ENCODE results near the gene TMUB2.

TMUB2 gene

DNA sequence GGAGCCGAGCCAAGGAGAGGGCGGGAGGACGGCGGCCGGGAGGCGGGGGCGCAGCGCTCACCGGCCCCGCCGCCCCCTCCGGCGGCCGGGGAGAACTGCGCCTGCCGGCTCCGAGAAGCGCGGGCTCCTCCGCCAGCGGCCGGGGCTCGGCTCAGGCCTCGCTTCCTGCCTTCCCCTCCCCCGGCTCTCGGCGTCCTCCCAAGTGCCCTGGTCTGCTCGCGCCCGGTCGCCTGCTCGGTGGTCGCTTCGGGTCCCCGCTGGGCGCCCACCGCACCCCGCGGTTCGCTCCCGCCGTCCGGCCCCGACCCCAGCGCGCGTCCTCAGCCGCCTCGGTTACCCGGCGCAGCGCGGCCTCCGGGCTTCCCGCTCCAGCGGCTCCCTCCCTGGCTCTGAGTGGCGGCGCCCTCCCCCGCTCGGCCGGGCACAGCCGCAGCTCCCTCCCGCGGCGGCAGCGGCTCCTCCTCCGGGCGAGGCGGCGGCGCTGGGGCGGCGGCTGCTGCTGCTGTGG, 32.4 kb downstream of the TMUB2 start:
- Histone ChIP-seq H3K4me3 (ENCODE audit: low read length in 2 of 2) (peak overlapping the region; percentile 69 to 78), H3K4me1 (ENCODE audit: control insufficient read depth in 2 of 2, insufficient read depth in 2 of 2, low read length in 2 of 2) (peaks cover 32 to 44% of the 10 kb centered on the region in 2 donors), H3K27ac (ENCODE audit: low read depth in 2 of 2, low read length in 2 of 2) (peak overlapping the region; percentile 96 to 97), H3K9ac (ENCODE audit: low read depth in 1 of 2, low read length in 2 of 2) (peak overlapping the region; percentile 75 to 94), H3K36me3 (ENCODE audit: control insufficient read depth in 2 of 2, insufficient read depth in 2 of 2, low read length in 2 of 2) (peaks cover 31 to 32% of the 10 kb centered on the region in 2 donors), H3K27me3 (ENCODE audit: control insufficient read depth in 2 of 2, insufficient read depth in 2 of 2, low read length in 2 of 2) (no peaks in the 10 kb centered on the region), H3K9me3 (ENCODE audit: control insufficient read depth in 2 of 2, low read length in 2 of 2) (no peaks in the 10 kb centered on the region)

DNA sequence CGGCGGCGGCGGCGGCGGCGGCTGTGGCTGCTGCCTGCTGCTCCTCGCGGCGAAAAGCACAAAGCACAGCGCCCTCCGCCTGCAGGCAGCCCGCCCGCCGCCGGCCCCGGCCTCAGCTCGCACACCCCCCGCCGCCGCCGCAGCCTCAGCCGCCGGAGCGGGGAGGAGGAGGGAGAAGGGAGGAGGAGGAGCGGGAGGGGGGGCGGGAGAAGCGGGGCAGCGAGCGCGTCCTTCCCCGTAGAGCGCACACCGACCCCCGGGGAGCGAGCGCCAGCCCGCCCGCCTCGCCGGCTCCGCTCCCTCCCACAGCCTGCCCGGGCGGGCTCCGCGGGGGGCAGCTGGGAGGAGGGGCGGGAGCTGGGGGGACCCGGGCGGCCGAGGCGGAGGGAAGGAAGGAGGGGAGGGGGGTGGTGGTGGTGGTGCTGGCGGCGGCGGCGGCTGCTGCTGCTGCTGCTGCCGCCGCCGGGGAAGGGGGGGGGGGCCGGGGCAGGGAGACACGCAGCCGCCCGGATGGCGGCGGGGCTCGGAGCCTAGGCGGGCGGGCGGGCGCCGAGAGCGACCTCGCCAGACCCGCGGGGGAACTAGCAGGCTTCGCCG, 32.9 kb downstream of the TMUB2 start, which contains the start of gene UBTF:
Gene UBTF (minus strand): TSS at position 60 of the 597 bp plus-strand sequence. CDS start 1,446 bp downstream, outside the sequence.
- peak within 1 kb of the TSS; percentile 86 to 95 for H3K9ac ChIP-seq (ENCODE audit: low read depth in 1 of 2, low read length in 2 of 2)
- H3K27me3 ChIP-seq (ENCODE audit: control insufficient read depth in 2 of 2, insufficient read depth in 2 of 2, low read length in 2 of 2): no peaks in the 10 kb centered on the region
- no peaks in the 10 kb centered on the region for H3K9me3 ChIP-seq (ENCODE audit: control insufficient read depth in 2 of 2, low read length in 2 of 2)
- peak within 1 kb of the TSS; percentile 78 to 81 for H3K4me3 ChIP-seq (ENCODE audit: low read length in 2 of 2)
- peaks cover 25 to 26% of the 10 kb centered on the region in 2 donors for H3K36me3 ChIP-seq (ENCODE audit: control insufficient read depth in 2 of 2, insufficient read depth in 2 of 2, low read length in 2 of 2)
- H3K27ac ChIP-seq (ENCODE audit: low read depth in 2 of 2, low read length in 2 of 2): peak within 1 kb of the TSS; percentile 96 to 97
- H3K4me1 ChIP-seq (ENCODE audit: control insufficient read depth in 2 of 2, insufficient read depth in 2 of 2, low read length in 2 of 2): peaks cover 32 to 44% of the 10 kb centered on the region in 2 donors

DNA sequence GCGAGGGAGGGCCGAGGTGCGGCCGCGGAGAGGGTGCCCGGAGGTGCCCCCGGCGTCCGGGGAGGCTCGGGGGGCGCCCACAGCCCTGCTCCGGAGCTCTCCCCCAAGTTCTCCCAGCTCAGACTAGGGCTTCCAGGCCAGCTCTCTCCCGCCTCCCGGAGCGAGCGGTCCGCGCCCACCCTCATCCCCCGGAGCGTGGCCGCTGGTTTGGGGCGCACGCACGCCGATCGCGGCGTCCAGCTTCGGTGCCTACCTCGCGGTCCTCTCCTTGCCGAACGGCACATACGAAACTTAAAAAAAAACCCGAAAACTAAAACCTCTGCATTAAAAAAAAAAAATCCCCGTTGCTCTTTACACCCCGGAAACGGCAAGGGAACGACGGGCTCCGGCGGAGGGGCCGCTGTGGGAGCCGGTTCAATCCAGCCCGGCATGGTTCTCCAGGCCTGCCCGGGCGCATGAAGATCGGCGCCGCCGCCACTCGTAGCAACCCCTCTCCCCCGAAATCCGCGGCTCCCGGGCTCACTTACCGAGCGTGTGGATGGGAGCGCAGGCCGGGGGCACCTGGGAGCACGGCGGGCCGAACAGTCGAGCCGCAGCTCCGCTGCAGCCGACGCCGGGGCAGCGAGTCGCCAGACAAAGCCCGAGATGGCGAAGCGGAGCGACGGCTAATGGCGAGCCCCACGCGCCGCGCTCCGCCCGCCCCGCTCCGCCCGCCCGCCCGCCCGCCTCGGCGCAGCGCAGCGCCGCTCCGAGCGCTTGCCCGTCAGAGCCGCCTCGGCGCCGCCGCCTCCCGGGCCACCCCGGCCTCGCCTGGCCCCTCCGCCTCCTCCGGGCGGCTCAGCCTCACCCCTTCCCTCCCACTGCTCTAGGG, 33.7 kb downstream of the TMUB2 start:
- Histone ChIP-seq H3K9me3 (ENCODE audit: control insufficient read depth in 2 of 2, low read length in 2 of 2) (no peaks in the 10 kb centered on the region), H3K36me3 (ENCODE audit: control insufficient read depth in 2 of 2, insufficient read depth in 2 of 2, low read length in 2 of 2) (peaks cover 18 to 19% of the 10 kb centered on the region in 2 donors), H3K27ac (ENCODE audit: low read depth in 2 of 2, low read length in 2 of 2) (peak overlapping the region; percentile 96 to 97), H3K4me3 (ENCODE audit: low read length in 2 of 2) (peak overlapping the region; percentile 78 to 84), H3K4me1 (ENCODE audit: control insufficient read depth in 2 of 2, insufficient read depth in 2 of 2, low read length in 2 of 2) (peaks cover 32 to 41% of the 10 kb centered on the region in 2 donors), H3K27me3 (ENCODE audit: control insufficient read depth in 2 of 2, insufficient read depth in 2 of 2, low read length in 2 of 2) (no peaks in the 10 kb centered on the region), H3K9ac (ENCODE audit: low read depth in 1 of 2, low read length in 2 of 2) (peak overlapping the region; percentile 86 to 95)

DNA sequence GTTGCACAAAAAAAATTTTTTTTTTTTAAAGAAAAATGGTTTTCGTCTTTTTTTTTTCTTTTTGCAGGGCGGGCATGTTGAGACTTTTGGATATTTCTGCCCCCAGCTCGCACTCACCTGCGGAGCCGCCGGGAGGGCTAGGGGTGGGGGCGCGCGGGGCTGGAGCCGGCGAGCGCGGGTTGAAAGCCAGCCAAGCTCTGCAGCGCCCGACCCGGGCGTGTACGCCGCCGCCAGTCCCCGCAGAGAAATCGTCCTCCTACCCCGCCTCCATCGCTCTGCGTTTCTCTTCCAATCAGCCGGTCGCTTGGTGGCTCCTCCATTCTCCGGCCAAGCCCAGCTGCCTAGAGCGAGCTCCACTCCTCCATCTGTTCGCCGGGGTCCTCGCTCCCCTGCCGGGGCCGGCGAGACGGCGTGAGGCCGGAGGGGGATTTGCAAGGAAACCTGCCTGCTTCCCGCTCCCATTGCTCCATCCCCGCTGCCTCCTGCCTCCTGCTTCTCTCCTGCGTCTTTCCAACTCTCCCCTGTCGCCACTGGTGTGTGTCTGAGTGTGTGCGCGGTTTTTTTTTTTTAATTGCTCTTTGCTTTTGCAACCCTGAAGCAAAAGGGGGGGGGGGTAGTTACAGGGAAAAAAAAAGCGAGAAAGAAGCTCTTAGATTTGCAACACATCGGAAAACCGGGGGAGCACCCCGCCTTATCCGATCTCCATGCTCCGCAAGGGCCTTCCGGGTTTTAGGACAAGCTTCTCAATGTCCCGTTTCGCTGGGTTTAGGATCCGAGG, 34.5 kb downstream of the TMUB2 start:
- H3K9me3 ChIP-seq (ENCODE audit: control insufficient read depth in 2 of 2, low read length in 2 of 2): no peaks in the 10 kb centered on the region
- H3K4me1 ChIP-seq (ENCODE audit: control insufficient read depth in 2 of 2, insufficient read depth in 2 of 2, low read length in 2 of 2): peaks cover 32 to 37% of the 10 kb centered on the region in 2 donors
- H3K36me3 ChIP-seq (ENCODE audit: control insufficient read depth in 2 of 2, insufficient read depth in 2 of 2, low read length in 2 of 2): peaks cover 10 to 11% of the 10 kb centered on the region in 2 donors
- peak overlapping the region; percentile 79 to 95 for H3K9ac ChIP-seq (ENCODE audit: low read depth in 1 of 2, low read length in 2 of 2)
- H3K27me3 ChIP-seq (ENCODE audit: control insufficient read depth in 2 of 2, insufficient read depth in 2 of 2, low read length in 2 of 2): no peaks in the 10 kb centered on the region
- peak overlapping the region; percentile 78 to 84 for H3K4me3 ChIP-seq (ENCODE audit: low read length in 2 of 2)
- peak overlapping the region; percentile 96 to 97 for H3K27ac ChIP-seq (ENCODE audit: low read depth in 2 of 2, low read length in 2 of 2)

DNA sequence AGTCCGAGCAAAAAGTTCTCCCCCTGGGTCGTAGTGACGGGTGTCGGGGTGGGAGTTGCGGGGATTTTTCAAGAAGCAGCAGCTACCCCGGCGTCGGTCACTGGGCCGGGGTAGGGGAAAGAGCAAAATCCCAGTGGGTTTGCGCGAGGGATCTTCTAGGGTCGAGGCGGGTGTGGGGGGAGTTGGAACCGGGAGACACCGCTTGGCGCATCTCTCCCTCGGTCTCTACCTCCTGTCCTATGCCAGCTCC, 35.0 kb downstream of the TMUB2 start:
- Histone ChIP-seq H3K36me3 (ENCODE audit: control insufficient read depth in 2 of 2, insufficient read depth in 2 of 2, low read length in 2 of 2) (peaks cover 4 to 5% of the 10 kb centered on the region in 2 donors), H3K27ac (ENCODE audit: low read depth in 2 of 2, low read length in 2 of 2) (peak overlapping the region; percentile 96 to 97), H3K9ac (ENCODE audit: low read depth in 1 of 2, low read length in 2 of 2) (peak overlapping the region; percentile 79 to 95), H3K4me3 (ENCODE audit: low read length in 2 of 2) (peak overlapping the region; percentile 78 to 84), H3K4me1 (ENCODE audit: control insufficient read depth in 2 of 2, insufficient read depth in 2 of 2, low read length in 2 of 2) (peaks cover 32% of the 10 kb centered on the region in 2 donors), H3K27me3 (ENCODE audit: control insufficient read depth in 2 of 2, insufficient read depth in 2 of 2, low read length in 2 of 2) (no peaks in the 10 kb centered on the region), H3K9me3 (ENCODE audit: control insufficient read depth in 2 of 2, low read length in 2 of 2) (no peaks in the 10 kb centered on the region)

DNA sequence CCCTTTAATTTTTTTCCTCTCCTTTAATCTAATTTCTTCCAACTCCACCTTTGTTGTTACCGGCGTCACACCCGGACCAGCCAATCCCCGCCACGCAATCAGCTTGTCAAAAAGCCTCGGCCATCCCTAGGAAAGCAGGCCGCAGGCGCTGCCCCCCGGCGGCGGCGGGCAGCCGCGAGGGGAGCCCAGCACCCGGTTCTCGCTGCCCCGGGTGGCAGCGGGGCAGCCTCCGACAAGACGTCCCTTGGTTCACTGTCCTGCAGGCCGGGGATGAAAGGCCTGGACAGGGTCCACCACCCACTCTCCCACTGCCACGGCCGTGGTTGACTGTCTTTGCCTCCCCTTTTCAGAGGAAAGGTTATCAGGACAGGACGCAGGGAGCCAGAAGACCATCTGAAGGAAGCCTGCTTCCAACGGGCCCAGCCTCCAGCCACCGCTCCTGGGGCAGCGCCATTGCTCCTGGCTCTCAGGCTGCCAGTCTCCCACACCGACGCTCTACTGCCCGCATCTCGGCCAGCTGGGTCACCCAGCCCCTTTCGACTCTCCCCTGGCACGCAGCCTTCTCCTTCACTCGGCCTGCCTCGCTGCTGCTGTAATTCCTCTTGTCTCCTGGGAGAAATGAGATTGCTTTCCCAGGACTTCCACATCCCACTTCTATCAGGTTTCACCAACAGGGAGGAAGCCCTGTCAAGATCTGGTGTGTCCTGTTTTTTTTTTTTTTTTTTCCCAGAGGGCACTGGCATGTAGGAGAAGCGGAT, 35.5 kb downstream of the TMUB2 start:
- Histone ChIP-seq H3K27me3 (ENCODE audit: control insufficient read depth in 2 of 2, insufficient read depth in 2 of 2, low read length in 2 of 2) (no peaks in the 10 kb centered on the region), H3K9me3 (ENCODE audit: control insufficient read depth in 2 of 2, low read length in 2 of 2) (no peaks in the 10 kb centered on the region), H3K4me3 (ENCODE audit: low read length in 2 of 2) (peak overlapping the region; percentile 78 to 84), H3K9ac (ENCODE audit: low read depth in 1 of 2, low read length in 2 of 2) (peak overlapping the region; percentile 79 to 95), H3K27ac (ENCODE audit: low read depth in 2 of 2, low read length in 2 of 2) (peak overlapping the region; percentile 96 to 97), H3K36me3 (ENCODE audit: control insufficient read depth in 2 of 2, insufficient read depth in 2 of 2, low read length in 2 of 2) (peaks cover 0 to 2% of the 10 kb centered on the region in 2 donors), H3K4me1 (ENCODE audit: control insufficient read depth in 2 of 2, insufficient read depth in 2 of 2, low read length in 2 of 2) (peaks cover 27 to 28% of the 10 kb centered on the region in 2 donors)

DNA sequence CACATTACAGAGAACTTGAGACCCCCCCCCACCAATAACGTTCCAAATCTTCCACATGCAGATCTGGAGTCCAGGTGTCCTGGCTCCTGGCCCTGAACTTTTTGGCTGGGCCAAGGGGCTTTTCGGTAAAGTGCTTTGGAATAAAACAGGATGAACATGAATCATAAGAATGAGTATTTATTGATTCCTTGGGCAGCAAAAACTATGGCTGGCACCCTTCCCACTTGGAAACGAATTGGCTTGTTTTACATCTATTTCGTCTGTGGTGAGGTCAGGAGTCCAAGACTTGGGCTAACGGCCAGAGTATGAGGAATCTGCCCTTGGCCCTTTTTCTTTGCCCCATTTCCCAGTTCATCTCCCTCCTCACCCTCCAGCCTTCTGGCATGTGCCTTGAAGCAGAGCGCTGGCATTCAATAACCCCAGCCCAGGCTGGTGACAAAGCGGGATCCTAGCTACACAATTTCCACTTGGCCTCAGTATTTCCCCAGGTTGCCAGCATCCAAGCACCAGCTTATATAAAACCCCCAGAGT, 36.8 kb downstream of the TMUB2 start:
- H3K4me1 ChIP-seq (ENCODE audit: control insufficient read depth in 2 of 2, insufficient read depth in 2 of 2, low read length in 2 of 2): peaks cover 17 to 18% of the 10 kb centered on the region in 2 donors
- no peak overlapping the region for H3K4me3 ChIP-seq (ENCODE audit: low read length in 2 of 2)
- H3K36me3 ChIP-seq (ENCODE audit: control insufficient read depth in 2 of 2, insufficient read depth in 2 of 2, low read length in 2 of 2): no peaks in the 10 kb centered on the region
- H3K9ac ChIP-seq (ENCODE audit: low read depth in 1 of 2, low read length in 2 of 2): no peak overlapping the region
- H3K27me3 ChIP-seq (ENCODE audit: control insufficient read depth in 2 of 2, insufficient read depth in 2 of 2, low read length in 2 of 2): no peaks in the 10 kb centered on the region
- no peaks in the 10 kb centered on the region for H3K9me3 ChIP-seq (ENCODE audit: control insufficient read depth in 2 of 2, low read length in 2 of 2)
- no peak overlapping the region for H3K27ac ChIP-seq (ENCODE audit: low read depth in 2 of 2, low read length in 2 of 2)

DNA sequence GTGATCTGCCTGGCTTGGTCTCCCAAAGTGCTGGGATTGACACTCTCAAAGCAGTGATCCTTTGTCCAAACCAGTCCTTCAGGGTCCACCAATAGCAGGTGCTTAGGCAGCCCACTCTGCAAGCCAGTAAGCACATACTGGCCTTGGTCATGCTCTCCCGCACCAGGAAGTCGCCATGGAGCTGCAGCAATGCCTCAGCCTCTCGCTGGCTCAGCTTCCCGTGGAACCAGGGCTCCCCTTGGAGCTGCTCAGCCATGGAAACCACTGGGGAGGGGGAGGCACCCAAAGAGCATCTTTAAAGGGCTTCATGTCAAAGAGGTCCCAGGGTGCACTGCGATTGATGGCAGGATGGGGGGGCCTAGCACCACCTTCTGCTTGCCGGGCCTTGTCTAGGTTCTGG, 42.3 kb downstream of the TMUB2 start:
- Histone ChIP-seq H3K36me3 (ENCODE audit: control insufficient read depth in 2 of 2, insufficient read depth in 2 of 2, low read length in 2 of 2) (no peaks in the 10 kb centered on the region), H3K27ac (ENCODE audit: low read depth in 2 of 2, low read length in 2 of 2) (no peak overlapping the region), H3K4me3 (ENCODE audit: low read length in 2 of 2) (no peak overlapping the region), H3K27me3 (ENCODE audit: control insufficient read depth in 2 of 2, insufficient read depth in 2 of 2, low read length in 2 of 2) (no peaks in the 10 kb centered on the region), H3K9me3 (ENCODE audit: control insufficient read depth in 2 of 2, low read length in 2 of 2) (no peaks in the 10 kb centered on the region), H3K4me1 (ENCODE audit: control insufficient read depth in 2 of 2, insufficient read depth in 2 of 2, low read length in 2 of 2) (no peaks in the 10 kb centered on the region), H3K9ac (ENCODE audit: low read depth in 1 of 2, low read length in 2 of 2) (no peak overlapping the region)

DNA sequence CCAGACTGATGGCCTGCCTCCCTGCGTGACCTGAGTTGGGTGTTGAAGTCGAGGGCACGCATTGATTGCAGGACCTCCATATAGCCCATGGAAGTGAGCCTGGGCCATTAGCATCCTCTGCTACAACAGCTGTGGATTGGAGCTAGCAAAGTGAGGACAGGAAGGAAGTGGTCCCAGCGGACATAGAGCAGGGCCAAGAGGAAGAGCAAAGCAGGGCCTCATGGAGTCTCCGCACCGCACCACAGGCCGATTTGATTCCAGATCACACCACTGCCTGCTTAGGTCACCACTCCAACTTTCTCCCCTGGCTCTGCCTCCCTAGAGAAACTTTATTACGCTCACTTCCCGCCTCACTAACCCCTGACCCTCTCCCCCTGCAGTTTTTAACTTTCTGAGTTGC, 43.4 kb downstream of the TMUB2 start:
- H3K27me3 ChIP-seq (ENCODE audit: control insufficient read depth in 2 of 2, insufficient read depth in 2 of 2, low read length in 2 of 2): no peaks in the 10 kb centered on the region
- H3K36me3 ChIP-seq (ENCODE audit: control insufficient read depth in 2 of 2, insufficient read depth in 2 of 2, low read length in 2 of 2): no peaks in the 10 kb centered on the region
- no peak overlapping the region for H3K4me3 ChIP-seq (ENCODE audit: low read length in 2 of 2)
- no peaks in the 10 kb centered on the region for H3K4me1 ChIP-seq (ENCODE audit: control insufficient read depth in 2 of 2, insufficient read depth in 2 of 2, low read length in 2 of 2)
- no peak overlapping the region for H3K9ac ChIP-seq (ENCODE audit: low read depth in 1 of 2, low read length in 2 of 2)
- H3K9me3 ChIP-seq (ENCODE audit: control insufficient read depth in 2 of 2, low read length in 2 of 2): no peaks in the 10 kb centered on the region
- no peak overlapping the region for H3K27ac ChIP-seq (ENCODE audit: low read depth in 2 of 2, low read length in 2 of 2)
